Left lung (tissue), 10 donors: ENCODE data around the gene ADGRF4. TPM values are rescaled to one million over a fixed set of nuclear protein-coding genes. Genes with fewer than 3 reads are reported as not detected.

Source experiments
- ATAC-seq: fragments of 200-7000 bp; cut with Tn5 transposase; one replicate; pipeline ENCODE4 v1.9.1; 2020; ENCODE audit warnings: moderate library complexity
- DNase-seq, 4 donors: peaks; one replicate each; pipeline ENCODE4 v3.0.0-alpha.2; 2013 to 2020
- H3K27ac ChIP-seq, 2 donors: fragments of 200-600 bp; sonication (generic) in 1 of 2; one replicate each; pipeline versions ENCODE4 v1.5.0 to v1.8.0; 2020 to 2021
- H3K27me3 ChIP-seq, 2 donors: fragments of 200-600 bp; sonication (generic) in 1 of 2; one replicate each; pipeline versions ENCODE4 v1.5.0 to v1.8.0; 2020 to 2021
- H3K36me3 ChIP-seq, 2 donors: fragments of 200-600 bp; sonication (generic) in 1 of 2; one replicate each; pipeline versions ENCODE4 v1.5.0 to v1.8.0; 2020 to 2021
- H3K4me1 ChIP-seq, 2 donors: fragments of 200-600 bp; one replicate each; pipeline ENCODE4 v1.8.0; 2021
- H3K4me3 ChIP-seq, 2 donors: fragments of 200-600 bp; sonication (generic) in 1 of 2; one replicate each; pipeline versions ENCODE4 v1.5.0 to v1.8.0; 2020 to 2021; ENCODE audit warnings: mild to moderate bottlenecking in 1 of 2
- H3K9me3 ChIP-seq, 2 donors: fragments of 200-600 bp; sonication (generic) in 1 of 2; one replicate each; pipeline versions ENCODE4 v1.5.0 to v1.8.0; 2020 to 2021
- intact Hi-C, 2 donors: fragments of 100-400 bp; cut with DNase I; formaldehyde crosslinking; loops; one replicate each; pipeline versions ENCODE4 v1.11.2 to v1.14.2; 2022
- polyA plus RNA-seq, 6 donors: library from polyadenylated mRNA; unstranded; fragments of 120-200 nt; gene quantifications; one replicate each; pipeline ENCODE4 v1.2.1, GENCODE V29; 2013; ENCODE audit not compliant: insufficient read length in 6 of 6
- total RNA-seq, 2 donors: library from RNA; stranded (reverse); fragmentation: NEBNext Ultra II Directional; extraction: Animal tissue kit (Norgen Biotek cat#: 25700); gene quantifications; one replicate each; pipeline ENCODE4 v1.2.1, GENCODE V29; 2021
- TF ChIP-seq, protein P1 (sequence below), 2 donors: fragments of 200-600 bp; sonication (generic) in 1 of 2; IDR thresholded peaks; one replicate each; pipeline versions ENCODE4 v1.5.0 to v1.8.0; 2021; ENCODE audit warnings: antibody characterized with exemption in 2 of 2
- donor health status: DM: no; HTN: yes; CAD: no.
- donor health status: DM: no; HTN: no; CAD: no.

ADGRF4 gene
- total and polyA plus RNA-seq, 8 donors: 0.08 to 0.55 (median 0.23) TPM

DNA sequence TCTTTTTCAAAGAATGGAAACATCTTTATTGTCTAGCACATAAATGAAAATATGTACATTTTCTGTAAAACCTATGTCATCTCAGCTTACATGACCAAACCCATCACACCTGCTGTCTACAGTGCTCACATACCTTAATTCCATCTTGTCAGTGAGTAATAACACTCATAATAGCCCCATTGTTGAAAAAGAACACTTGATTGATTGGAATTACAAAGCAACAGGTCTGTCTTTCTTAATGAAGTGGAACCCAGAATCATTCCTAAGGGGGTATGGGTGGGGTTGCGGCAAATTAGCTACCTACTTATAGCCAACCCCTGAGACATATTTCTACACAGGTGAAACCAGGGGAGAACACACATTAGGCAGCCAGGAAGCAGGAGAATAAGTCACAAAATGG, 20.2 kb downstream of the ADGRF4 start:
- Histone ChIP-seq H3K9me3 (no peaks in the 10 kb centered on the region), H3K4me1 (no peaks in the 10 kb centered on the region), H3K4me3 (no peak overlapping the region), H3K36me3 (no peaks in the 10 kb centered on the region), H3K27ac (no peak overlapping the region), H3K27me3 (no peaks in the 10 kb centered on the region)
- ATAC-seq: no peak
- no peak for DNase-seq
- TF ChIP-seq, protein P1, sequence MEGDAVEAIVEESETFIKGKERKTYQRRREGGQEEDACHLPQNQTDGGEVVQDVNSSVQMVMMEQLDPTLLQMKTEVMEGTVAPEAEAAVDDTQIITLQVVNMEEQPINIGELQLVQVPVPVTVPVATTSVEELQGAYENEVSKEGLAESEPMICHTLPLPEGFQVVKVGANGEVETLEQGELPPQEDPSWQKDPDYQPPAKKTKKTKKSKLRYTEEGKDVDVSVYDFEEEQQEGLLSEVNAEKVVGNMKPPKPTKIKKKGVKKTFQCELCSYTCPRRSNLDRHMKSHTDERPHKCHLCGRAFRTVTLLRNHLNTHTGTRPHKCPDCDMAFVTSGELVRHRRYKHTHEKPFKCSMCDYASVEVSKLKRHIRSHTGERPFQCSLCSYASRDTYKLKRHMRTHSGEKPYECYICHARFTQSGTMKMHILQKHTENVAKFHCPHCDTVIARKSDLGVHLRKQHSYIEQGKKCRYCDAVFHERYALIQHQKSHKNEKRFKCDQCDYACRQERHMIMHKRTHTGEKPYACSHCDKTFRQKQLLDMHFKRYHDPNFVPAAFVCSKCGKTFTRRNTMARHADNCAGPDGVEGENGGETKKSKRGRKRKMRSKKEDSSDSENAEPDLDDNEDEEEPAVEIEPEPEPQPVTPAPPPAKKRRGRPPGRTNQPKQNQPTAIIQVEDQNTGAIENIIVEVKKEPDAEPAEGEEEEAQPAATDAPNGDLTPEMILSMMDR (IDR thresholded peaks at IDR 0.05): no peak
- intact Hi-C loops: no loop called here

DNA sequence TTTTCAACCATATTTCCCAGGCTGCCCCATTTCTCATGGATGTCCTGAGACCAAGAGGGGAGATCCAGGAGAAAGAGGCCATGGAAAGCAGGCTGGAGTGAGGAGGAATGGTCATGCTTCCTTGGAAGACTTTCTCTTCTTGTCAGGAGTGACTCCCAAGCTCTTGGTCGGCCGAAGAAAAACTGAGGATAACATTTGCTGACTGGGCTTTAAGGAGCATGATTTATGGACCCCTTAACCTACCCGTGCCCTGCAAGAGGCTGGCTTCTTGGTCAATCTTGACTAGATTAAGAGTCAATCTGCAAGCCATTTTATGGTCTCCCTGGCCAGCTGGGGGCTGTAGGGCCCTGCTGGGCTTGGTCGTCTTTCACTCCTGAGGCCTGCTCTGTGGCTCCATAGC, 22.8 kb downstream of the ADGRF4 start:
- no peaks in the 10 kb centered on the region for H3K27me3 ChIP-seq
- H3K4me3 ChIP-seq: no peak overlapping the region
- H3K36me3 ChIP-seq: no peaks in the 10 kb centered on the region
- intact Hi-C loops: no loop called here
- DNase-seq: no peak
- H3K4me1 ChIP-seq: no peaks in the 10 kb centered on the region
- no peaks in the 10 kb centered on the region for H3K9me3 ChIP-seq
- no peak overlapping the region for H3K27ac ChIP-seq
- ATAC-seq: no peak
- TF ChIP-seq, protein P1 (IDR thresholded peaks at IDR 0.05): no peak

DNA sequence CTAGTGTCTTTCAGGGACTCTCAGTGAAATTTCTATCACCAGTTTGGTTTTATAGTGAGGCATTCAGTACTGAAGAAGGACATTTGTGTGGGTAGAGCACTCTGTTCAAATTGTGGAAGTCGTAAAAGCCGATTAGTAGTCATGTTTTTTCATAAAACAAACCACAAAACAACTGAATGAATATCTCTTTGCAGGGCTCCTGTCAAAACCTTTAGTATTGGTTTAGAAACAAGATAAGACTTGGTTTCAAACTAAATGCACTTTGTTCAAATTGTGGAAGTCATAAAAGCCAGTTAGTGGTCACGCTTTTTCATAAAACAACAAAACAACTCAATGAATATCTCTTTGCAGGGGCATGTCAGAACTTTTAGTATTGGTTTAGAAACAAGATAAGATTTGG, 23.8 kb downstream of the ADGRF4 start:
- TF ChIP-seq, protein P1 (IDR thresholded peaks at IDR 0.05): no peak
- intact Hi-C loops: no loop called here
- H3K27ac ChIP-seq: no peak overlapping the region
- no peaks in the 10 kb centered on the region for H3K9me3 ChIP-seq
- no peaks in the 10 kb centered on the region for H3K4me1 ChIP-seq
- no peaks in the 10 kb centered on the region for H3K27me3 ChIP-seq
- H3K36me3 ChIP-seq: no peaks in the 10 kb centered on the region
- DNase-seq (no peak), ATAC-seq (no peak)
- H3K4me3 ChIP-seq: no peak overlapping the region

DNA sequence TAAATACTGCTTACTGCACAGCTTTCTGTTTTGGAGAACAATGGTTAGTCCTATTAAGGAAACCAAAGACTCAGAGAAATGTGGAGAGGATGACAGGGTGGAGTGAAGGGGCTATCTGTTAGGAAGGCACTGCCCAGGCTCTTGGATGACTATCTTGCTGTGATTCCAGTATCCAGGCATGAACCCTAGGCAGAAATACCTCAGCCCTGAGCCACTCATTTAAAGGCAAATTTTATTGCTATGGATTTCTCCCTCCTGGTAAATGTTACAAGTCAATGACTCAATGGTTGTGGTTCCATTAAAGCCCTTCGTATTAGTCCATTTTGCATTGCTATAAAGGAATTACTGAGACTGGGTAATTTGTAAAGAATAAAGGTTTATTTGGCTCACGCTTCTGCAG, 25.9 kb downstream of the ADGRF4 start:
- intact Hi-C loops: no loop called here
- TF ChIP-seq, protein P1 (IDR thresholded peaks at IDR 0.05): no peak

DNA sequence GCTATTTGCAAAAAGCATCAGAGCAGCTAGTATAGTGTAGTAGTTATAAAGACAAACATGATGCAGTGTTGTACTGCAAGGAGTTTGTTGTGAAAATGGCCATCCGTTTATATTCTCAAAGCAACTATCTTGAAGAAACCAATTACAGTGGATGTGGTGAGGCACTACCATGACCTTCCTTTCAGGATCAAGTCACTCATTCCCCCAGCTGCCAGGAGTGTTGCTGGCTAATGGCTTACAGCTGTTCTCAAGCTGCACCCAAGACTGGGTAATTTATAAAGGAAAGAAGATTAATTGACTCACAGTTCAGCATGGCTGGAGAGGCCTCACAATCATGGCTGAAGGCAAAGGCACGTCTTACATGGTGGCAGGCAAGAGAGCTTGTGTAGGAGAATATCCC, 29.0 kb downstream of the ADGRF4 start:
- H3K4me3 ChIP-seq: no peak overlapping the region
- ATAC-seq: no peak
- intact Hi-C loops: no loop called here
- no peaks in the 10 kb centered on the region for H3K4me1 ChIP-seq
- H3K27ac ChIP-seq: no peak overlapping the region
- DNase-seq: no peak
- H3K36me3 ChIP-seq: no peaks in the 10 kb centered on the region
- TF ChIP-seq, protein P1 (IDR thresholded peaks at IDR 0.05): no peak
- H3K27me3 ChIP-seq: no peaks in the 10 kb centered on the region
- no peaks in the 10 kb centered on the region for H3K9me3 ChIP-seq

More for the DNA sequence above, 25.9 kb downstream of the ADGRF4 start:
- ATAC-seq: no peak
- Histone ChIP-seq H3K27ac (no peak overlapping the region), H3K27me3 (no peaks in the 10 kb centered on the region), H3K4me3 (no peak overlapping the region), H3K36me3 (no peaks in the 10 kb centered on the region), H3K9me3 (no peaks in the 10 kb centered on the region), H3K4me1 (no peaks in the 10 kb centered on the region)
- no peak for DNase-seq
